ENCODE results near the gene RGL4.

Gene RGL4

DNA sequence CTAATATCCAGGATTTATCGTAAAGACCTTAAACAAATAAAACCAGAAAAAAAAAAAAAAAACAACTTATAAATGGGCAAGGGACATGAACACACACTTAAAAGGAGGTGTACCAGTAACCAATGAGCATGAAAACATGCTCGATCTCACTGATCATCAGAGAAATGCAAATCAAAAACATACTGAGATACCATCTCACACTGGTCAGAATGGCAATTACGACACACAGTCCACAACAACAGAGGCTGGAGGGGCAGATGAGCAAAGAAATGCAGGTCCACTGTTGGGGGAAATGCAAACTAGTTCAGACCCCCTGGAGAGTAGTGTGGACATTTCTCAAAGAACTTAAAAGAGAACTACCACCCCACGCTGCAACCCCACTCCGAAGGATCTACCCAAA is 13.2 kb downstream of the RGL4 start:
- Histone ChIP-seq H3K27ac (no peak overlapping the region), H3K4me3 (ENCODE audit: low read depth, low read length) (no peak overlapping the region), H3K27me3 (replicated peaks) (no peaks in the 10 kb centered on the region), H3K36me3 (replicated peaks) (peaks cover 40% of the 10 kb centered on the region)
- DNase-seq: no peak
- TF ChIP-seq, protein P1, sequence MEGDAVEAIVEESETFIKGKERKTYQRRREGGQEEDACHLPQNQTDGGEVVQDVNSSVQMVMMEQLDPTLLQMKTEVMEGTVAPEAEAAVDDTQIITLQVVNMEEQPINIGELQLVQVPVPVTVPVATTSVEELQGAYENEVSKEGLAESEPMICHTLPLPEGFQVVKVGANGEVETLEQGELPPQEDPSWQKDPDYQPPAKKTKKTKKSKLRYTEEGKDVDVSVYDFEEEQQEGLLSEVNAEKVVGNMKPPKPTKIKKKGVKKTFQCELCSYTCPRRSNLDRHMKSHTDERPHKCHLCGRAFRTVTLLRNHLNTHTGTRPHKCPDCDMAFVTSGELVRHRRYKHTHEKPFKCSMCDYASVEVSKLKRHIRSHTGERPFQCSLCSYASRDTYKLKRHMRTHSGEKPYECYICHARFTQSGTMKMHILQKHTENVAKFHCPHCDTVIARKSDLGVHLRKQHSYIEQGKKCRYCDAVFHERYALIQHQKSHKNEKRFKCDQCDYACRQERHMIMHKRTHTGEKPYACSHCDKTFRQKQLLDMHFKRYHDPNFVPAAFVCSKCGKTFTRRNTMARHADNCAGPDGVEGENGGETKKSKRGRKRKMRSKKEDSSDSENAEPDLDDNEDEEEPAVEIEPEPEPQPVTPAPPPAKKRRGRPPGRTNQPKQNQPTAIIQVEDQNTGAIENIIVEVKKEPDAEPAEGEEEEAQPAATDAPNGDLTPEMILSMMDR (IDR thresholded peaks at IDR 0.05; ENCODE audit: low read depth, low read length, missing control alignments): no peak
- in situ Hi-C loops (cut with HindIII; ENCODE audit: low pct_ligation_motif_present, low sequenced_read_pairs): no loop called here

DNA sequence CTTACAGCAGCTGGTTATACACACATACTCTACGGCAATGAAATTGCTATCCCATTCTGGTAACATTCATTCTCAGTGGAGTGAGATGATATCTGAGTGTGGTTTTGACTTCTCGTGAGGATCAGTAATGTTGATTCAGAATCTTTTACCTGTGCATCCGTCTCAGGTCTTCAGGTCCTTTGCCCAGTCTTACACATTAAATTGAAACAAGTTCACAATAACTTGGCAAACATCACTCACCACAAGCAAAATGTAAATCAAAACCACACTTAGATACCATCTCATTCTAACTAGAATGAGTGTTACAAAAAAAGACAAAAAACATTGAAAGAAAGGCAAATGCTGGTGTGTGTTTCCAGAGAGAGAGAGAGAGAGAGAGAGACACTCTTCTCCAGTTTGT is 14.0 kb downstream of the RGL4 start:
- peaks cover 46% of the 10 kb centered on the region for H3K36me3 ChIP-seq (replicated peaks)
- no peak for DNase-seq
- TF ChIP-seq, protein P1 (IDR thresholded peaks at IDR 0.05; ENCODE audit: low read depth, low read length, missing control alignments): no peak
- in situ Hi-C loops (cut with HindIII; ENCODE audit: low pct_ligation_motif_present, low sequenced_read_pairs): no loop called here
- no peak overlapping the region for H3K27ac ChIP-seq
- no peak overlapping the region for H3K4me3 ChIP-seq (ENCODE audit: low read depth, low read length)
- H3K27me3 ChIP-seq (replicated peaks): no peaks in the 10 kb centered on the region

DNA sequence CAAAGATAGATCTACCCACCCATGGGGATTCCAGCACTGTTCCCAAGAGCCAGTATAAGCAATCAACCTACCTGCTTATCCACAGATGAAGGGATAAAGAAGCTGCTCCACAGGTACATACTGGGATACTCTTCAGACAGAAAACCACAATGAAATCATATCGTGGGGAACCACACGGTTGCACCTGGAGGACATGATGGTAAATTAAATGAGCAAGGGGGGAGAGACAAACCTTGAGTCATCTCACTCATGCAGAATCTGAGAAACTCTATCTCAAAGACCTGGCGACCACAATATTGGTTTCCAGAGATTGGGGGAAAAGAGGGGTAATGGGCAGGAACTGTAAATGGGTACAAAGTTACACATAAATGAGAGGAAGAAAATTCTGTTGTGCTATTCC is 14.5 kb downstream of the RGL4 start:
- no peak overlapping the region for H3K4me3 ChIP-seq (ENCODE audit: low read depth, low read length)
- no peak overlapping the region for H3K27ac ChIP-seq
- DNase-seq: no peak
- TF ChIP-seq, protein P1 (IDR thresholded peaks at IDR 0.05; ENCODE audit: low read depth, low read length, missing control alignments): no peak
- in situ Hi-C loops (cut with HindIII; ENCODE audit: low pct_ligation_motif_present, low sequenced_read_pairs): no loop called here
- H3K27me3 ChIP-seq (replicated peaks): no peaks in the 10 kb centered on the region
- H3K36me3 ChIP-seq (replicated peaks): peaks cover 46% of the 10 kb centered on the region

DNA sequence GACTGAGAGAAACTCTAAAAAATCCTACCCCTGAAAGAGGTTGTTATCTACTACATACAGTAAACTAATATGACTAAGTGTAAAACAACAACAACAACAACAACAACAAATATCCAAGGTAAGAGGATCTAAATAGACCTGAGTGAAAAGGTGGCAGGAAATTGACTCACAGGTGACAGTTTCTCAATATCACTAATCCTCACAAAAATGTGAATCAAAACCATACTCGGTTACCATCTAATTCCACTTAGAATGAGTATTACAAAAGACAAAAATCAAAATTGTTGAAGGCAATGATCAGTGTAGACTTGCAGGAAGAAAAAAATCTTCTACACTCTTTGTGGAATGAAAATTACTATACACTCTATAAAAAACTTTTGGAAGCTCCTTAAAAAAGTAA is 17.5 kb downstream of the RGL4 start:
- Histone ChIP-seq H3K36me3 (replicated peaks) (peaks cover 53% of the 10 kb centered on the region), H3K27me3 (replicated peaks) (no peaks in the 10 kb centered on the region), H3K27ac (no peak overlapping the region), H3K4me3 (ENCODE audit: low read depth, low read length) (no peak overlapping the region)
- in situ Hi-C loops (cut with HindIII; ENCODE audit: low pct_ligation_motif_present, low sequenced_read_pairs): no loop called here
- no peak for DNase-seq
- TF ChIP-seq, protein P1 (IDR thresholded peaks at IDR 0.05; ENCODE audit: low read depth, low read length, missing control alignments): no peak

DNA sequence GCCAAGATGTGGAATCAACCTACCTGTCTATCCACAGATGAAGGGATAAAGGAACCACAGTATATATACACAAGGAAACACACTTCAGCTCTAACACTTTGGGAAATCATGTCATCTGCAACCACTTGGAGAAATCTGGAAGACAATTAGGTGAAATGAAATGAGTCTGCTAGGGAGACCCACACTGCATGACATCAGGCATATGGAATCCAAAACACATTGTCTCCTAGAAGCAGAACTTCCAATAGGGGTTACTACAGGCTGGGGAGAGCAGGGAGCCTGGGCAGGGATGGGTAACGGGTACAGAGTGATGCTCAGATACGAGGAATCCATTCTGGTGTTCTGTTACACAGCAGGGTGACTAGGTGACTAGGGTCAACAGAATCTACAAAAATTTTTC is 18.3 kb downstream of the RGL4 start:
- no peak for DNase-seq
- in situ Hi-C loops (cut with HindIII; ENCODE audit: low pct_ligation_motif_present, low sequenced_read_pairs): no loop called here
- H3K36me3 ChIP-seq (replicated peaks): peaks cover 54% of the 10 kb centered on the region
- H3K27me3 ChIP-seq (replicated peaks): no peaks in the 10 kb centered on the region
- TF ChIP-seq, protein P1 (IDR thresholded peaks at IDR 0.05; ENCODE audit: low read depth, low read length, missing control alignments): no peak
- no peak overlapping the region for H3K4me3 ChIP-seq (ENCODE audit: low read depth, low read length)
- H3K27ac ChIP-seq: no peak overlapping the region

DNA sequence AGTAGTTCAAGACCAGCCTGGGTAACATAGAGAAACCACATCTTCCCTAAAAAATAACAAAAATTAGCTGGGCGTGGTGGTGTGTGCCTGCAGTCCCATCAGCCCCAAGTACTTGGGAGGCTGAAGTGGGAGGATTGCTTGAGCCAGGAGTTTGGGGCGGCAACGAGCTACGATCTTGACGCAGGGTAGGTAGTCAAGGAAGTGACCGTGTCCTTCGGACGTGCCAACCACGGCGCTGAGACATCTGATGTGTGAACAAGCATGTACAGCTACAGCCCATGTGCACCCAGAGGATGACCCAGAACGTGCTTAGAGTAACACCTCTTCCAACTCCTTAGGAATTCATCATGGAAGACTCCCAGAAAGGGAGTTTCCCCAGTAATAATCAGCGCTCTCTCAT is 21.4 kb downstream of the RGL4 start:
- TF ChIP-seq, protein P1 (IDR thresholded peaks at IDR 0.05; ENCODE audit: low read depth, low read length, missing control alignments): no peak
- Histone ChIP-seq H3K36me3 (replicated peaks) (peaks cover 31% of the 10 kb centered on the region), H3K4me3 (ENCODE audit: low read depth, low read length) (no peak overlapping the region), H3K27ac (no peak overlapping the region), H3K27me3 (replicated peaks) (no peaks in the 10 kb centered on the region)
- in situ Hi-C loops (cut with HindIII; ENCODE audit: low pct_ligation_motif_present, low sequenced_read_pairs): no loop called here
- DNase-seq: no peak
